ENCODE results near the gene MIP.
"Not testable (repeated sequence)": the region's sequence is repeated elsewhere in the genome, so short reads cannot be mapped to it uniquely, and the experiment has no call there.

MIP gene

DNA sequence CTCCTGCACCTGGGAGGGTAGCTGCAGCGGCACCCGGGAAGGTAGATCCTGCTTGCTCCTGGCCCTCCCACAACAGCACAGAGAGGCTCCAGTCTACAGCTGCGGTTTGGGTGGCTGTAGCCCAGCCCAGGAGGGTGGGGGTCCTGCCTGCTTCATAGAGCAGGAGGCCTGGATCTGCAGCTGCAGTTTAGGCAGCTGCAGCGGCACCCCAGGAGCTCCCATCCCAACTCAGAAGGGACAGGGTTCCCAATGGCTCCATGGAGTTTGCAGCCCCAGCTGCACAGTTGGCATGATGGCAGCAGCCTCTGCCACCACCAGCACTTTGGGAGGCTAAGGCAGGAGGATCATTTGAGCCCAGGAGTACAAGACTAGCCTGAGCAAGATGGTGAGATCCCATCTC, 43.7 kb downstream of the MIP start:
- no peak for DNase-seq (ENCODE audit: low spot score)

DNA sequence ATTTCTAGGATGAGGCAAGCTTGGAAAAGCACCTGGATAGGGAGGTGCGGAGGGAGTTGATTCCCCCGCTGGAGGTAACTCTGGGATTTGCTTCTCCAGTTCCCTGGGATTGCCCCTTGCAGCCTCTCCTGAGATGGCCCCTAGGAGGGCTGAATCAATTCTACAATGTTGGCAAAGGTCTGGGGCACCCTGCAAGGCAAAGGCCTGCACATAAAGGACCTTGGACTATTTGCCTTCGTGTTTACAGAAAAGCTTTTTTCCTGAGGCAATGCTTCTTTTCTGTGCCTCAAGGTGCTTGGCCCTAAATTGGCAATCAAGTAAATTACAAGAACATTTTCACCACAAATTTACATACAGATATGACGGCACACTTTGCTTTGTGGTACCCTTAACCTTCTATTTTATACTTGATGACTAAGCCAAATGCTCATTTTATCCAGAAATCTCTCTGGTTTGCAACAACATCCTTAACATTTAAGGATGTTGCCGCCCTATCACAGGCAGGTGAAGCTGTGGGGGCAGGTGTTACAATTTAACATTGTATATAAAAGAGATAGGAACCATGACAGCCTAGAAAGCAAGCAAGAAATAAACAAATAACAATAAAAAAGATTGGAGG, 45.5 kb downstream of the MIP start:
- DNase-seq (ENCODE audit: low spot score): no peak

DNA sequence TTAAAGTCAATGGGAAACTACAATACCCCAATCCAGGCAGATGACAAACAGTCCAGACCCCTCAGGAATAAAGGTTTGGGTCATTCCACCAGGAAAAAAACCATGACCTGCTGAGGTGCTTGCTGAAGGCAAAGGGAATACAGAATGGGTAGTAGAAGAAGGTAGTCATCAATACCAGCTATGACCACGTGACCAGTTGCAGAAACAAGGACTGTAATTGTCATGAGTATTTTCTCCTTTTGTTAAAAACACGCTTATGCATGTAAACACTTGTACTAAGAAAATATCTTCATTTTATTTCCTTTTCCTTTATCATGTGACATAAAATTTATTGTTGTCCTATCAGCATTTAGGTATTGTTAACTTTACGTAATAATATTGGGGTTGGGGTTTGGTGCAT, 50.2 kb downstream of the MIP start:
- not testable (repeated sequence) for DNase-seq (ENCODE audit: low spot score)

DNA sequence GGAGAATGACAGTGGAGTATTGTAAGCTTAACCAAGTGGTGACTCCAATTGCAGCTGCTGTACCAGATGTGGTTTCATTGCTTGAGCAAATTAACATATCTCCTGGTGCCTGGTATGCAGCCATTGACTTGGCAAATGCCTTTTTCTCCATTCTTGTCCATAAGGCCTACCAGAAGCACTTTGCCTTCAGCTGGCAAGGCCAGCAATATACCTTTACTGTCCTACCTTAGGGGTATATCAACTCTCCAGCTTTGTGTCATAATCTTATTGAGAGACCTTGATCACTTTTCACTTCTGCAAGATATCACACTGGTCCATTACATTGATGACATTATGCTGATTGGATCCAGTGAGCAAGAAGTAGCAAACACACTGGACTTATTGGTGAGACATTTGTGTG, 52.8 kb downstream of the MIP start:
- not testable (repeated sequence) for DNase-seq (ENCODE audit: low spot score)

DNA sequence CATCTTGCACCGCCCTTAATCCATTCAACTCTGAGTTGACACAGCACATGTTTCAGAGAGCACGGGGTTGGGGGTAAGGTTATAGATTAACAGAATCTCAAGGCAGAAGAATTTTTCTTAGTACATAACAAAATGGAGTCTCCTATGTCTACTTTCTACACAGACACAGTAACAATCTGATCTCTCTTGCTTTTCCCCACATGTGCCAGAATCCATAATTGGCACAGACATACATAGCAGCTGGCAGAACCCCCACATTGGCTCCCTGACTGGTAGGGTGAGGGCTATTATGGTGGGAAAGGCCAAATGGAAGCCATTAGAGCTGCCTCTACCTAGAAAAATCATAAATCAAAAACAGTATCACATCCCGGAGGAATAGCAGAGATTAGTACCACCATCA, 53.3 kb downstream of the MIP start:
- not testable (repeated sequence) for DNase-seq (ENCODE audit: low spot score)
